Motor neuron (in vitro differentiated cells): ENCODE measurements around the gene TNFRSF19. TPM values are rescaled to one million over a fixed set of nuclear protein-coding genes. Genes with fewer than 3 reads are reported as not detected.

Source experiments
- ATAC-seq, 8 experiments: fragments of 200-7000 bp; cut with Tn5 transposase; replicated peaks in 6 of 8; 2 replicates each; pipeline ENCODE4 v1.8.0; 2021; ENCODE audit warnings: mild to moderate bottlenecking in 8 of 8, moderate library complexity in 8 of 8
- H3K27ac ChIP-seq, 2 donors: fragments of 250-450 bp; sonication (Bioruptor Pico); 2 replicates each; pipeline ENCODE4 v1.9.0; 2021; ENCODE audit warnings: antibody characterized with exemption in 2 of 2, mild to moderate bottlenecking in 2 of 2, moderate library complexity in 1 of 2
- H3K4me1 ChIP-seq, 2 donors: fragments of 250-450 bp; sonication (Bioruptor Pico); replicated peaks in 1 of 2; 2 replicates each; pipeline ENCODE4 v1.6.1; 2021; ENCODE audit warnings: antibody characterized with exemption in 2 of 2, mild to moderate bottlenecking in 2 of 2, moderate library complexity in 1 of 2
- H3K4me3 ChIP-seq, 5 donors: fragments of 250-450 bp; sonication (Bioruptor Pico); 2 replicates each; pipeline ENCODE4 v1.9.0; 2021; ENCODE audit warnings: antibody characterized with exemption in 5 of 5, mild to moderate bottlenecking in 5 of 5, moderate library complexity in 4 of 5
- WGBS, 10 experiments: fragments of 450-650 bp; shearing (Covaris generic); methylation state at CpG; one replicate each; pipeline ENCODE4 v1.0.0; 2022; 5-methylcytosine and 5-hydroxymethylcytosine counted together
- in situ Hi-C, 9 experiments: fragments of 400-800 bp; cut with MboI; loops; one replicate each; pipeline ENCODE4 v1.15.0; 2021; ENCODE audit warnings: low sequenced_read_pairs in 9 of 9, low pct_unique_long_range_greater_than_20kb in 2 of 9; ENCODE audit not compliant: unreplicated experiment in 9 of 9
- total RNA-seq, 8 experiments: library from RNA; unstranded; fragments of 300-600 nt; gene quantifications; 2 replicates each; pipeline versions ENCODE4 v1.2.3 to v1.2.4, GENCODE V29; 2022

Gene TNFRSF19
- total RNA-seq, 8 experiments from 2014 or later, result 0.17 to 95.2 (median 6.9) TPM

- Histone ChIP-seq H3K27ac (no peak overlapping the region), H3K4me1 (peaks cover 5 to 6% of the 10 kb centered on the region in 2 donors), H3K4me3 (no peak overlapping the region)
- in situ Hi-C loops, result no loop called here
- ATAC-seq, result peak in 2 of 8 experiments; percentile 28 to 59
- 0 to 100% (median 88%) methylated on average over 1 to 2 of the region's 3 CpGs; no CpG with 5 or more reads in 6 of the 10 experiments for WGBS, 10 experiments
Observed at GRCh38 chr13:23554000-23554399, 16.2 kb upstream of the TNFRSF19 start.

- Histone ChIP-seq H3K4me1 (peaks cover 8 to 9% of the 10 kb centered on the region in 2 donors), H3K4me3 (no peak overlapping the region), H3K27ac (no peak overlapping the region)
- in situ Hi-C loops, result no loop called here
- WGBS, 10 experiments, result 92 to 100% (median 100%) methylated on average over 1 to 3 of the region's 5 CpGs; no CpG with 5 or more reads in 7 of the 10 experiments
- no peak for ATAC-seq
Observed at GRCh38 chr13:23557043-23557442, 13.2 kb upstream of the TNFRSF19 start.

- Histone ChIP-seq H3K27ac (no peak overlapping the region), H3K4me3 (no peak overlapping the region), H3K4me1 (peaks cover 5 to 9% of the 10 kb centered on the region in 2 donors)
- WGBS, 10 experiments, result 80 to 100% (median 93%) methylated on average over 1 to 2 of the region's 2 CpGs; no CpG with 5 or more reads in 5 of the 10 experiments
- in situ Hi-C loops, result no loop called here
- no peak for ATAC-seq
Observed at GRCh38 chr13:23557733-23558132, 12.5 kb upstream of the TNFRSF19 start.

- 0 to 48% (median 28%) methylated on average over 4 to 14 of the region's 14 CpGs for WGBS, 10 experiments
- Histone ChIP-seq H3K4me3 (peak overlapping the region in 1 of 5 donors; percentile 3), H3K4me1 (peaks cover 5 to 9% of the 10 kb centered on the region in 2 donors), H3K27ac (peak overlapping the region; percentile 31 to 34)
- ATAC-seq, result peak; percentile 95 to 99 (median 98)
- in situ Hi-C loops, result no loop called here
Observed at GRCh38 chr13:23558675-23559536, 11.3 kb upstream of the TNFRSF19 start.

- no peak for ATAC-seq
- in situ Hi-C loops, result no loop called here
- Histone ChIP-seq H3K27ac (no peak overlapping the region), H3K4me3 (no peak overlapping the region), H3K4me1 (peaks cover 5 to 9% of the 10 kb centered on the region in 2 donors)
- 75 to 100% (median 90%) methylated on average over 1 to 3 of the region's 7 CpGs for WGBS, 10 experiments
Observed at GRCh38 chr13:23560571-23561089, 9.6 kb upstream of the TNFRSF19 start.

GRCh38 chr13:23561261-23561660 is 9.0 kb upstream of the TNFRSF19 start:
- peaks cover 5 to 9% of the 10 kb centered on the region in 2 donors for H3K4me1 ChIP-seq
- no peak overlapping the region for H3K27ac ChIP-seq
- in situ Hi-C loops, result no loop called here
- H3K4me3 ChIP-seq, result no peak overlapping the region
- WGBS, 10 experiments, result 80 to 97% (median 93%) methylated on average over 1 to 3 of the region's 3 CpGs
- ATAC-seq, result no peak

GRCh38 chr13:23563085-23563845 is 6.9 kb upstream of the TNFRSF19 start:
- no peak for ATAC-seq
- Histone ChIP-seq H3K27ac (no peak overlapping the region), H3K4me1 (peaks cover 15 to 17% of the 10 kb centered on the region in 2 donors), H3K4me3 (no peak overlapping the region)
- in situ Hi-C loops, result no loop called here
- 74 to 97% (median 91%) methylated on average over 3 to 4 of the region's 4 CpGs; no CpG with 5 or more reads in 3 of the 10 experiments for WGBS, 10 experiments

- H3K27ac ChIP-seq, result peak overlapping the region in 1 of 2 donors; percentile 12
Observed at GRCh38 chr13:23567906-23568460, 2.2 kb upstream of the TNFRSF19 start.

GRCh38 chr13:23570921-23571315 is 706 bp downstream of the TNFRSF19 start:
- ATAC-seq, result peak in 2 of 8 experiments; percentile 19 to 39
- 0 to 79% (median 17%) methylated on average over 1 to 2 of the region's 2 CpGs; no CpG with 5 or more reads in 1 of the 10 experiments for WGBS, 10 experiments
- in situ Hi-C loops, result no loop called here
- Histone ChIP-seq H3K27ac (no peak overlapping the region), H3K4me3 (peak overlapping the region; percentile 17 to 33 (median 28)), H3K4me1 (peaks cover 16 to 28% of the 10 kb centered on the region in 2 donors)

More at GRCh38 chr13:23567906-23568460, 2.2 kb upstream of the TNFRSF19 start:
- H3K4me3 ChIP-seq, result no peak overlapping the region
- peak in 5 of 8 experiments; percentile 48 to 74 (median 62) for ATAC-seq
- peaks cover 16 to 28% of the 10 kb centered on the region in 2 donors for H3K4me1 ChIP-seq
- in situ Hi-C loops, result no loop called here
- 0 to 83% (median 31%) methylated on average over 1 to 6 of the region's 9 CpGs; no CpG with 5 or more reads in 3 of the 10 experiments for WGBS, 10 experiments

- no peak for ATAC-seq
- in situ Hi-C loops, result no loop called here
- H3K4me1 ChIP-seq, result peaks cover 16 to 28% of the 10 kb centered on the region in 2 donors
- no peak overlapping the region for H3K27ac ChIP-seq
- peak overlapping the region in 3 of 5 donors; percentile 17 to 33 (median 28) for H3K4me3 ChIP-seq
- WGBS, 10 experiments, result 0 to 54% (median 31%) methylated on average over 1 to 2 of the region's 2 CpGs; no CpG with 5 or more reads in 1 of the 10 experiments
Observed at GRCh38 chr13:23571431-23571830, 1.2 kb downstream of the TNFRSF19 start.

- ATAC-seq, result no peak
- no peak overlapping the region for H3K4me3 ChIP-seq
- 0 to 93% (median 75%) methylated on average over 1 of the region's 1 CpG; no CpG with 5 or more reads in 2 of the 10 experiments for WGBS, 10 experiments
- peaks cover 13 to 23% of the 10 kb centered on the region in 2 donors for H3K4me1 ChIP-seq
- in situ Hi-C loops, result no loop called here
- H3K27ac ChIP-seq, result no peak overlapping the region
Observed at GRCh38 chr13:23572836-23573235, 2.6 kb downstream of the TNFRSF19 start.

GRCh38 chr13:23574421-23575145 is 4.4 kb downstream of the TNFRSF19 start:
- 22 to 86% (median 46%) methylated on average over 1 to 3 of the region's 3 CpGs; no CpG with 5 or more reads in 4 of the 10 experiments for whole genome bisulfite sequencing, 10 experiments
- no peak overlapping the region for H3K4me3 ChIP-seq
- H3K4me1 ChIP-seq, result peaks cover 4 to 16% of the 10 kb centered on the region in 2 donors
- no peak for ATAC-seq
- H3K27ac ChIP-seq, result no peak overlapping the region
- in situ Hi-C loops, result loop anchor here in 1 of 9 experiments (25.0 kb wide), 1 partner anchor 288 kb away; no protein-coding TSS in a partner anchor
